LoVo (cell line): ENCODE results near the gene PRF1.
A peak's percentile ranks its signal among the peaks of the same experiment; 100 is the strongest.
"Not testable (repeated sequence)": the region's sequence is repeated elsewhere in the genome, so short reads cannot be mapped to it uniquely, and the experiment has no call there.

Source experiments
- DNase-seq: peaks from one replicate; pipeline ENCODE4 v3.0.0-alpha.2; 2016; ENCODE audit warnings: low spot score

Gene PRF1

GRCh38 chr10:70593513-70593890, 9.0 kb downstream of the PRF1 start:
- no peak for DNase-seq

GRCh38 chr10:70592746-70593512, 9.6 kb downstream of the PRF1 start:
- no peak for DNase-seq

DNA sequence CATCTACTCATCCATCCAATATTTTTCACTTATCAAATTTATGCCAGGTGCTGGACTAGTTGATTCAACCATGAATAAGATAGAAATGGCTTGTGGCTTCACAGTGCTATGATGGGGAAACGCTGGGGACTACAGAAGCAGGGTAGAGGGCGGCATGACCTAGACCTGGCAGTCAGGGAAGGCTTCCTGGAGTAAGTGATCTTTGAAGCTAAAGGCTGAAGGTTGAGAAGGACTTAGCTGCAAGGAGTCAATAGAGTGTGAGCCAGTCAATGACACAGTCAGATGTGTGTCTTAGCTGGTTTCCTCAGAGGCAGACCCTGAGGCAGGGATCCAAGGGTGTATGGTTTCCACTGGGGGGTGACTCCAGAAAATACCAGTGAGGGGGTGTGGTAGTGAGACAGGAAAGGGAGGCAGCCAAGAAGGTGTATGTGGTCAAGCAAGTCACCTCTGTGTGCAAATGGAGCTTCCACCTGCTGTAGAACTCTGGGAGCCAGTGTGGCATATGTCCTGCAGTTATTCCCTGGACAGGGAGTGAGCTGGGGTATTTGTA, 10.3 kb downstream of the PRF1 start:
- DNase-seq: no peak

DNA sequence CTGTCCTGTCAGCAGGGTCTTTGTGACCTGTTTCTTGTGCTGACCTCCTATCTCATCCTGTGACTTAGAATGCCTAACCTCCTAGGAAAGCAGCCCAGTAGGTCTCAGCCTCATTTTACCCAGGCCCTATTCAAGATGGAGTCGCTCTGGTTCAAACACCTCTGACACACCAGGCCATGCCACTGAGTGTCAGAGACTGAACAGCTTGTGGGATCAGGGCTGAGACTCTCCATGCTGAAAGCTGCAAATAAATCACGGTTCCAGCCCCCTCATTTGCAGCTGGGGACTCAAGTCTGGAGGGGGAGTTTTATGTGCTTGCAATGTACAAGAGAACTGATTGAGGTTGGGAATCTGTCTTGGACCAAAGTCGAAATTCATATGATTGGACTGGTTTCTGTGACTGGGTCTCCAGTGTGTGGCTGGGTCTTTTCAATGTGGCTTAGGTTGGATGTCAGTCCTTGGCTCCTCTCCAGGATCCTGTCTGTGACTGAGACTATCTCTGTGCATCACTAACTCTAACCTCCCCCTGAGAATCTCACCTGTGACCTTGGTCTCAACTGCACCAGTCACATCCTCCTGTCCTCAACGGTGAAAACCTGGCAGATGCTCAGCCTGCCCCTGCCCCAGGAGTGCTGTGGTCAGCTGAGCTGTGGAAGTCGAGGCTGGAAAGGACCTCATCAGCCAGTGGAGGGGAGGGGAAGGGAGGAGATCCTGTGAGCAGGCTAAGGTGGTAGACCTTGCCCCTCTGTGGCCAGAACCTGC, 11.7 kb downstream of the PRF1 start:
- no peak for DNase-seq

GRCh38 chr10:70589762-70590654, 12.5 kb downstream of the PRF1 start:
- no peak for DNase-seq

DNA sequence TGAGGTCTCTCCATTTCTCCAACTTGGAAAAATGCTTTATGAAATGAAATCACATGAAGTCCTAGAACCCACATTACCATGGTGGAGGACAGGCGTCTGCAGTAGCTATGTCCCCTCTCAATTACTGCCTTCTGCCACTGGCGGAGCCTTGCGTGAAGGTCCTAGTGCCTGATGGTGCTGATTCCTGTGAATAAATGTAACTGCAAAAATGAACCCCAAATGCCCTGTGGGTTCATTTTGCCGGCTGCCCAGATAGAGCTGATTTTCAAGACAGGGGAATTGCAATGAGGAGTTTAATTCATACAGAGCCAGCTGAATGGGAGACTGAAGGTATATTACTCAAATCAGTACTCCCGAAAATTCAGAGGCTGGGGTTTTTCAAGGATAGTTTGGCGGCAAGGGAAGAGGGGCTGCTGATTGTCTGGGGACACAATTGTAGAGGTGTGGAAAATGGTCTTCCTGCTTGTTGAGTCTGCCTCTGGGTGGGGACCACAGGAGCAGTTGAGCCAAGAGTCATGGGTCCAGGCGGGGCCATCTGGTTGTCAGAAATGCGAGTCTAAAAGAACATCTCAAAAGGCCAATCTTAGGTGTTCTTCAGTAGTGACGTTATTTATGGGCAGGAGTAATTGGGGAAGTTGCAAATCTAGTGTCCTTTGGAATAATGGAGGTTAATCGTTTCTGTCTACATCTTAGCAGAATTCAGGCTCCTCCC, 13.5 kb downstream of the PRF1 start:
- DNase-seq: no peak

DNA sequence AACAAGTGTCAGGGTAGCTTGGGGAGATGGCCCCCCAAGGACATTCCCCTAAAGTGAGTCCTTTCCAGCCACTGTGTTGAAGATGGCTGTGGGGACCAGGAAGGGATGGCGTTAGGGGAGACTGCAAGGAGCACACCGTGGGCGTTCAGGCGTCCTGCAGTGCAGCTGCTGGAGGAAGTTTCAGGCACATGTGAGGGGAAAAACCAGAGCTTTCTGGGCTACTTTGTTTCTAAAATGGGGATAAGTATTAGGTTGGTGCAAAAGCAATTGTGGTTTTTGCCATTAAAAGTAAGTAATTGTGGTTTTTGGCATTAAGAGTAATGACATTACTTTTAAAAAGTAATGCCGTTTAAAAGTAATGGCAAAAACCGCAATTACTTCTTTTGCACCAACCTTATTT, 14.3 kb downstream of the PRF1 start:
- DNase-seq: no peak

- no peak for DNase-seq
Observed at GRCh38 chr10:70587045-70587658, 15.4 kb downstream of the PRF1 start.

DNA sequence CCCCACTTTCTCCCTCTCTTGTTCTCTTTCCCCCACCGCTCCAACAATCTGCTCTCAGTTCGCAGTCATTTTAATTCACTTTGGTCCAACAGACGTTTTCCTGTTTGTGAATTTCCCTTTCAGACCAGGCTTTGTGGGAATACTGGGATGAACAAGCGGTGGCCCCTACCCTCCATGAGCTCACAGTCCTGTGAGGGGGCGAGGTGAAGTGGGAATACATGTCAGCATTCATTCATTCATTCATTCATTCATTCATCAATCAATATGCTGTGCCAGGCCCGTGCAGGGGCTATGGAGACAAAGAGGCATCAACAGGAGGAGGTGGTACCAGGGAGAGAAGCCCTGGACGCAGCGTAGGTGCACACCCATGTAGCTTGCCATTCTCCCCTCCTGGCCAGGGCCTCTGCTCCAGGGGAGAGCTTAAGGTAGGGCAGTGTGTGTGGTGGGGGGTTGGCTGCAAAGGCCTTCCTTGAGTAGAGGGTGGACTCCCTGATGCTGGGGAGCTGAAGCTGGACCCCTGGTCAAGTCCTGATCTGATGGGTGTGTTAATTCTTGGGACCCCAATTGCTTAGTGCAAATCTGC, 16.1 kb downstream of the PRF1 start:
- no peak for DNase-seq

DNA sequence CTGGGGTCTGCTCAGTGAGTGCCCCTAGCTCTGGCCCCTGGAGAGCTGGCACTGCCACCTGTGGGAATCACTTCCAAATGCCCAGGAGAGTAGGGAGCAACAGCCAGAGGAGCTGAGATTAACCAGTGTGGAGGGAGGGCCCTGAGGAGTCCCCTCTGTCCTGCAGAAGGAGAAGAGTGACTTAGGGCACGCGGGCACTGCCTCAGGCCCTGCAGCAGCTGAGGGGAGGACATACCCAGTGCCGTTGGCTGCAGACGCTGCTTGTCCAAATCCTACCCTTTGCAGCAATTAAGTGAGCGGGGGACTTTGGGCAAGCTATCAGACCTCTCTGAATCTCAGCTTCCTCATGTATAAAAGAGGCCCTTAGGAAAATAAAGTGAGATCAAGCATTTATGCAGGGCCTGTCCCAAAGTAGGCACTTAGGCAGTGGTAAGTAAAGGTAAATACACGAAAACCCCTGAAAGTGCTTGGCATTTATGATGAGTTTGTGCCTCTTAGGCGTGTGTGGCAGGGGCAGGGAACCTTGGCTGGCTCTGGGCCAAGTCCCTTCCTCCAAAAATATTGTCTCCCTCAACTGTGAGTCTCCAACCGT, 16.9 kb downstream of the PRF1 start:
- DNase-seq: no peak

DNA sequence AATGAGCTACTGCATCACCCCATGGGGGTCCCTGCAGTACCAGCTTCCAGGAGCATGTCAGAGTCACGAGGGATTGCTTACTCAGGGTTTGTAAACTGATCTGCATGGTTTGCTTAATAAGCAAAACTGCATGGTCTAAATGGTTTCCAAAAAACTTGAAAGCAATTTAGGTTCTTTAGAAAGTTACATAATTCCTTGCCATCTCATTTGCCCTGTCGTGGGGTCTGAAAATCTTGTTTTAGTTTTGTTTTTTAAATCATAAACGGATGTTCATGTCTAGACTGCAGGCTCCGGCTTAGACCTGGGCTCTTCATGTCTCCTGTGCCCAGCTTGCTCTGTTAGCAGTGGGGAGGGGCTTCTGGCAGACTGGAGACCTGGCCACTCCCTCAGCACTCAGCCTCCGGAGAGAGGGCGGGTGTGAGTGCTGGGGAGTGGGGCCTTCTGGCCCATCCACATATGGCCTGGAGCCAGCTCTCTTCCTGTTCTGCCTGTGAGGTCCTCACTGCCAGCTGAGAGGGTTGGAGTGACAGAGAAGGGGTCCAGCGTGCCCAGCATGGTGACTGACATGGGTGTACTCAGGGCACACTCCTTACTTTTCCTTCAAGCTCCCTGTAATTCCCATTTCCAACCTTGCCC, 17.5 kb downstream of the PRF1 start:
- DNase-seq: no peak

DNA sequence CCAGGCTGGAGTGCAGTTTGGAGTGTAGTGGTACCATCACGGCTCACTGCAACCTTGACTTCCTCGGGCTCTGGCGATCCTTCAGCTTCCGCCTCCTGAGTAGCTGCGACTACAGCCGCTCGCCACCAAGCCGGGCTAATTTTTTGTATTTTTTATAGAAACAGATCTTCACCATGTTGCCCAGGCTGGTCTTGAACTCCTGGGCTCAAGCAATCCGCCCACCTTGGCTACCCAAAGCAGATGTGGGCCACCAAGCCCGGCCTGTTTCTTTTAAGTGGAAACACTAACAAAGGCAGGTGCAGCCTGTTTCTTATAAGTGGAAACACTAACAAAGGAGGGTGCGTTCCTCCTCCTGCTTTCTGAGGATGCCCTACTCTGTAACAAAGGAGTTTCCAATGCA, 18.2 kb downstream of the PRF1 start:
- no peak for DNase-seq

DNA sequence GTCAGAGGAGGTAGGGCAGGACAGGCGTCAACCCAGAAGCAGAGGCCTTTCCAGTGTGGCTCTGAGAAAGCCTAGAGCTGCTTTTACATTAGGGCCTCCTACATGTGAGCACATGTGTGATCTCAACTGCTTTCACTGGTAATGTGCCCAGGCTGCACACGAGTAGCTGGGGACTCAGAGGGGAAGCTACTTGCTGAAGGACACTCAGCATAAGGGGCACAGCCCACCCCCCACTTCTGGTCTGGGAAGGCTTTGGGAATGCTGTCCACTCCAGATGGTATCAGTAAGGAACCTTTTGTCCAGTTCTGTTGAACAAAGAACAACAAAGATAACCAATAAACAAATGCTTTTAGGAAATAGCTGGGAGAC, 18.9 kb downstream of the PRF1 start:
- DNase-seq: no peak

- DNase-seq: no peak
Observed at GRCh38 chr10:70582793-70583668, 19.5 kb downstream of the PRF1 start.

DNA sequence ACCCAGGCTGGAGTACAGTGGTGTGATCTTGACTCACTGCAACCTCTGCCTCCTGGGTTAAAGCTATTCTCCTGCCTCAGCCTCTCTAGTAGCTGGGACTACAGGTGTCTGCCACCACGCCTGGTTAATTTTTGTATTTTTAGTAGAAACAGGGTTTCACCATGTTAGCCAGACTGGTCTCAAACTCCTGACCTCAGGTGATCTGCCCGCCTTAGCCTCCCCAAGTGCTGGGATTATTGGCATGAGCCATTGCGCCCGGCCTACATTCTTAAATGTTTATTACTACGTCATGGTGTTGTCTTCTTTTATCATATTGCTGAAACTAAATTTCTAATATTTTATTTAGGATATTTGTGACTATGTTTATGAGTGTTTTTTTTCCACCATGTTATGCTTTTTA, 21.4 kb downstream of the PRF1 start:
- DNase-seq: not testable (repeated sequence)

GRCh38 chr10:70579234-70580002, 23.1 kb downstream of the PRF1 start:
- no peak for DNase-seq

DNA sequence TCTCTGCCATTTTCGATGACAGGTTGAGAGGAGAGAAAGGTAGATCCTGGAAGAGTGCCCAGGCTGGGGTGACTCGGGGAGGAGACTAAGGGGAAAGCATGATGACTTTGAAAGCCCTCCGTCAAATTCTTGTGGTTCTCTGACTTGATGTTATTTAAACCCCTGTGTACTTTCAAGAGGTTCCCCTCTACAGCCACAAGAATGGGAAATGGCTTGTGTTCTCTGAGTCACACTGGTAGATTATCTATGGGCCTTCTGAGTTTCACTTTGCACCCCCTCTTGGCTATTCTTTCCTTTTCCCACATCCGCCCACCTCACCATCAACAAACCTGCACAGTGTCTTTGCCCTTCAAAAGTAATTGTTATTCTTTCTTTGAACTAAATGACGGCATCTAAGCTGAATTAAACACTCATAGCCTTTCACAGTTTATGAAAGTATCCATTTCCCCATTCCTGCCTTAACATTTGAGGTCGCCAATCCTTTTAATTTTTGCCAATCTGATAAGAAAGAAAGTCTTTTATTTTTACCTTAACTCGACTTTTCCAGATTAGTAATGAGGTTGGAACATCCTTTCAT, 24.1 kb downstream of the PRF1 start:
- peak; percentile 64 for DNase-seq
